Measurements from ENCODE around the gene ADCY7. TPM values are rescaled to one million over a fixed set of nuclear protein-coding genes. Genes with fewer than 3 reads are reported as not detected.

The ADCY7 gene
- total and polyA plus RNA-seq, 3 donors from 2014 or later: 5.9 to 9.4 (median 5.9) TPM

- Histone ChIP-seq H3K36me3 (ENCODE audit: low read depth, missing control alignments) (no peaks in the 10 kb centered on the region), H3K27me3 (no peaks in the 10 kb centered on the region), H3K27ac (no peak overlapping the region), H3K4me1 (no peaks in the 10 kb centered on the region), H3K4me3 (no peak overlapping the region), H3K9me3 (no peaks in the 10 kb centered on the region)
- no peak for DNase-seq
- intact Hi-C loops (cut with DNase I; ENCODE audit: low total_unique reads): no loop called here
- 90 to 95% methylated on average over 12 to 28 of the region's 30 CpGs for WGBS, 2 donors
- no peak for TF ChIP-seq POLR2A (IDR thresholded peaks at IDR 0.05)
- no peak for TF ChIP-seq CTCF (IDR thresholded peaks at IDR 0.05)
Observed at GRCh38 chr16:50289950-50290764, 23.8 kb downstream of the ADCY7 start.

GRCh38 chr16:50290856-50291255 is 24.5 kb downstream of the ADCY7 start:
- no peaks in the 10 kb centered on the region for H3K4me1 ChIP-seq
- no peak overlapping the region for H3K27ac ChIP-seq
- no peaks in the 10 kb centered on the region for H3K9me3 ChIP-seq
- H3K4me3 ChIP-seq: no peak overlapping the region
- no peaks in the 10 kb centered on the region for H3K27me3 ChIP-seq
- TF ChIP-seq CTCF (IDR thresholded peaks at IDR 0.05): no peak
- TF ChIP-seq POLR2A (IDR thresholded peaks at IDR 0.05): no peak
- 98 to 100% methylated on average over 1 to 4 of the region's 6 CpGs for WGBS, 2 donors
- no peak for DNase-seq
- intact Hi-C loops (cut with DNase I; ENCODE audit: low total_unique reads): no loop called here
- H3K36me3 ChIP-seq (ENCODE audit: low read depth, missing control alignments): no peaks in the 10 kb centered on the region

- Histone ChIP-seq H3K4me3 (no peak overlapping the region), H3K27me3 (no peaks in the 10 kb centered on the region), H3K4me1 (no peaks in the 10 kb centered on the region), H3K27ac (no peak overlapping the region), H3K36me3 (ENCODE audit: low read depth, missing control alignments) (no peaks in the 10 kb centered on the region), H3K9me3 (no peaks in the 10 kb centered on the region)
- WGBS, 2 donors: 88 to 91% methylated on average over 21 to 26 of the region's 26 CpGs
- TF ChIP-seq CTCF (IDR thresholded peaks at IDR 0.05) (no peak), POLR2A (IDR thresholded peaks at IDR 0.05) (no peak)
- DNase-seq: no peak
- intact Hi-C loops (cut with DNase I; ENCODE audit: low total_unique reads): no loop called here
Observed at GRCh38 chr16:50291719-50292565, 25.6 kb downstream of the ADCY7 start.

- no peak for DNase-seq
- TF ChIP-seq POLR2A (IDR thresholded peaks at IDR 0.05): no peak
- no peak for TF ChIP-seq CTCF (IDR thresholded peaks at IDR 0.05)
- H3K27me3 ChIP-seq: no peaks in the 10 kb centered on the region
- H3K27ac ChIP-seq: no peak overlapping the region
- intact Hi-C loops (cut with DNase I; ENCODE audit: low total_unique reads): no loop called here
- H3K4me3 ChIP-seq: no peak overlapping the region
- no peaks in the 10 kb centered on the region for H3K4me1 ChIP-seq
- H3K9me3 ChIP-seq: no peaks in the 10 kb centered on the region
- no peaks in the 10 kb centered on the region for H3K36me3 ChIP-seq (ENCODE audit: low read depth, missing control alignments)
- WGBS, 2 donors: 95 to 96% methylated on average over 4 to 12 of the region's 12 CpGs
Observed at GRCh38 chr16:50292566-50292948, 26.2 kb downstream of the ADCY7 start.
